IMR-90 (cell line): ENCODE measurements around the gene CD151. TPM values are rescaled to one million over a fixed set of nuclear protein-coding genes. Genes with fewer than 3 reads are reported as not detected.

Experiments
- ATAC-seq: fragments of 200-7000 bp; cut with Tn5 transposase; 2 replicates; pipeline ENCODE4 v1.9.1; 2020; ENCODE audit warnings: low read depth, mild to moderate bottlenecking, moderate library complexity
- BruUV-seq: library from RNA; stranded (reverse); fragments of 400-500 nt; replicated peaks from 2 replicates; lab custom pipeline; 2021; lab: Mats Ljungman, UMichigan
- CTCF ChIA-PET: fragments of 300-600 bp; formaldehyde crosslinking; extraction: SDS; loops from one replicate; lab custom pipeline; 2021; ENCODE audit warnings: antibody characterized with exemption; lab: Yijun Ruan, JAX
- POLR2A ChIA-PET: fragments of 300-600 bp; sonication (Branson Sonifier 250); formaldehyde crosslinking; loops from one replicate; lab custom pipeline; 2022; ENCODE audit warnings: antibody characterized with exemption; ENCODE audit not compliant: unreplicated experiment; lab: Charles Lee
- DNase-seq: peaks from one replicate; pipeline ENCODE4 v3.0.0; 2013
- H2AFZ ChIP-seq: replicated peaks from 2 replicates; pipeline ENCODE3; 2013; ENCODE audit warnings: low read length, mild to moderate bottlenecking; ENCODE audit not compliant: poor library complexity
- H2AK5ac ChIP-seq: 2 replicates; pipeline ENCODE4 v1.6.1; 2013; ENCODE audit warnings: low read depth, low read length, inconsistent platforms
- H2AK9ac ChIP-seq: replicated peaks from 2 replicates; pipeline ENCODE3; 2013; ENCODE audit warnings: mild to moderate bottlenecking, low read depth, low read length, moderate library complexity; ENCODE audit not compliant: poor library complexity
- H2BK120ac ChIP-seq: 2 replicates; pipeline ENCODE4 v1.6.1; 2013; ENCODE audit warnings: low read depth, low read length, inconsistent platforms
- H2BK15ac ChIP-seq: 3 replicates; pipeline ENCODE4 v1.6.1; 2013; ENCODE audit warnings: low read depth, low read length, inconsistent platforms
- H2BK20ac ChIP-seq: 2 replicates; pipeline ENCODE4 v1.6.1; 2013; ENCODE audit warnings: low read depth, mild to moderate bottlenecking, inconsistent platforms, low read length, moderate library complexity
- H2BK5ac ChIP-seq: 2 replicates; pipeline ENCODE4 v1.6.1; 2013; ENCODE audit warnings: mild to moderate bottlenecking, low read depth, low read length, inconsistent platforms; ENCODE audit not compliant: poor library complexity, severe bottlenecking
- H3K14ac ChIP-seq: replicated peaks from 2 replicates; pipeline ENCODE4 v1.6.1; 2013; ENCODE audit warnings: low read depth, low read length, inconsistent platforms
- H3K18ac ChIP-seq: 2 replicates; pipeline ENCODE4 v1.6.1; 2013; ENCODE audit warnings: low read depth, low read length, control low read depth
- H3K23ac ChIP-seq: 2 replicates; pipeline ENCODE4 v1.6.1; 2013; ENCODE audit warnings: low read depth, low read length, inconsistent platforms
- H3K27ac ChIP-seq: 2 replicates; pipeline ENCODE4 v1.5.1; 2013; ENCODE audit warnings: mild to moderate bottlenecking, control low read depth, low read length; ENCODE audit not compliant: insufficient read depth
- H3K27me3 ChIP-seq: 2 replicates; pipeline ENCODE4 v1.6.1; 2013; ENCODE audit warnings: low read length; ENCODE audit not compliant: control insufficient read depth, insufficient read depth
- H3K36me3 ChIP-seq: 2 replicates; pipeline ENCODE4 v1.6.1; 2013; ENCODE audit warnings: low read length, mixed read lengths; ENCODE audit not compliant: control insufficient read depth, insufficient read depth
- H3K4ac ChIP-seq: 2 replicates; pipeline ENCODE4 v1.6.1; 2013; ENCODE audit warnings: low read depth, low read length, inconsistent platforms
- H3K4me1 ChIP-seq: 2 replicates; pipeline ENCODE4 v1.6.1; 2013; ENCODE audit warnings: low read length, mixed read lengths; ENCODE audit not compliant: control insufficient read depth, insufficient read depth
- H3K4me2 ChIP-seq: 2 replicates; pipeline ENCODE4 v1.6.1; 2013; ENCODE audit warnings: low read depth, mild to moderate bottlenecking, control low read depth, low read length, moderate library complexity
- H3K4me3 ChIP-seq: 2 replicates; pipeline ENCODE4 v1.5.1; 2013; ENCODE audit warnings: low read depth, mild to moderate bottlenecking, control low read depth, low read length, moderate library complexity; ENCODE audit not compliant: insufficient read depth
- H3K56ac ChIP-seq: 2 replicates; pipeline ENCODE4 v1.6.1; 2013; ENCODE audit warnings: low read length, inconsistent platforms; ENCODE audit not compliant: insufficient read depth; ENCODE audit errors: extremely low read depth
- H3K79me1 ChIP-seq, 2 experiments: 2 replicates each; pipeline ENCODE4 v1.6.1; 2013; ENCODE audit warnings: low read length in 2 of 2, inconsistent platforms in 1 of 2, low read depth in 1 of 2
- H3K9ac ChIP-seq: 2 replicates; pipeline ENCODE4 v1.6.1; 2013; ENCODE audit warnings: low read depth, low read length, control low read depth
- H3K9me1 ChIP-seq: 2 replicates; pipeline ENCODE4 v1.6.1; 2013; ENCODE audit warnings: low read length, inconsistent platforms; ENCODE audit not compliant: insufficient read depth
- H3K9me3 ChIP-seq: 2 replicates; pipeline ENCODE4 v1.6.1; 2013; ENCODE audit warnings: low read length; ENCODE audit not compliant: control insufficient read depth, insufficient read depth
- H4K20me1 ChIP-seq: 2 replicates; pipeline ENCODE4 v1.6.1; 2013; ENCODE audit warnings: low read length, inconsistent platforms; ENCODE audit not compliant: insufficient read depth
- H4K5ac ChIP-seq: 2 replicates; pipeline ENCODE4 v1.6.1; 2013; ENCODE audit warnings: mild to moderate bottlenecking, low read depth, low read length, control low read depth
- H4K8ac ChIP-seq, 2 experiments: 2 replicates each; pipeline ENCODE4 v1.6.1; 2013; ENCODE audit warnings: low read depth in 2 of 2, low read length in 2 of 2, control low read depth in 1 of 2, inconsistent platforms in 1 of 2
- H4K91ac ChIP-seq: 2 replicates; pipeline ENCODE4 v1.6.1; 2013; ENCODE audit warnings: low read depth, low read length, inconsistent platforms; ENCODE audit not compliant: insufficient read depth
- BHLHE40 ChIP-seq: fragments of 150-350 bp; IDR thresholded peaks from 2 replicates; pipeline ENCODE4 v1.6.1; 2016; ENCODE audit warnings: mild to moderate bottlenecking, low read depth, low read length
- CEBPB ChIP-seq: IDR thresholded peaks from 2 replicates; pipeline ENCODE4 v1.6.1; 2012; ENCODE audit warnings: low read depth, low read length, improper control_type of control experiment
- FOS ChIP-seq: fragments of 150-350 bp; IDR thresholded peaks from 2 replicates; pipeline ENCODE4 v1.6.1; 2016; ENCODE audit warnings: low read depth, low read length
- MAFK ChIP-seq: IDR thresholded peaks from 2 replicates; pipeline ENCODE4 v1.6.1; 2012; ENCODE audit warnings: low read depth, low read length, improper control_type of control experiment
- MAZ ChIP-seq: IDR thresholded peaks from 2 replicates; pipeline ENCODE4 v1.6.1; 2012; ENCODE audit warnings: low read depth, mild to moderate bottlenecking, low read length, improper control_type of control experiment, moderate library complexity, borderline replicate concordance
- POLR2A ChIP-seq: IDR thresholded peaks from 2 replicates; pipeline ENCODE4 v1.6.1; 2012; ENCODE audit warnings: mild to moderate bottlenecking, low read depth, low read length
- RAD21 ChIP-seq: IDR thresholded peaks from 2 replicates; pipeline ENCODE4 v1.6.1; 2012; ENCODE audit warnings: low read length, improper control_type of control experiment
- RCOR1 ChIP-seq: IDR thresholded peaks from 2 replicates; pipeline ENCODE4 v1.6.1; 2012; ENCODE audit warnings: mild to moderate bottlenecking, low read length, improper control_type of control experiment; ENCODE audit not compliant: insufficient replicate concordance
- SMC3 ChIP-seq: fragments of 150-350 bp; IDR thresholded peaks from 2 replicates; pipeline ENCODE4 v1.6.1; 2016; ENCODE audit warnings: low read depth, mild to moderate bottlenecking, antibody characterized with exemption, low read length, moderate library complexity
- WGBS, 2 experiments: methylation state at CpG; one replicate each; pipeline versions ENCODE4 v1.1.5 to v1.1.7; 2013; ENCODE audit warnings: missing lambda C conversion rate in 2 of 2; ENCODE audit not compliant: insufficient read length in 1 of 2; ENCODE audit errors: extremely low coverage in 2 of 2; 5-methylcytosine and 5-hydroxymethylcytosine counted together
- dilution Hi-C: fragments of 300-500 bp; cut with HindIII; formaldehyde crosslinking; loops from one replicate; pipeline ENCODE4 v1.14.3; 2018; ENCODE audit warnings: low sequenced_read_pairs; ENCODE audit not compliant: unreplicated experiment
- in situ Hi-C: fragments of 300-500 bp; cut with MboI; formaldehyde crosslinking; loops from 3 replicates; pipeline ENCODE4 v1.14.3; 2019; ENCODE audit warnings: low sequenced_read_pairs, inconsistent platforms, mixed read lengths
- intact Hi-C: fragments of 100-400 bp; cut with micrococcal nuclease; formaldehyde crosslinking; loops from 2 replicates; pipeline ENCODE4 v1.10.0; 2022
- polyA plus RNA-seq, 3 experiments: library from polyadenylated mRNA; depleted of rRNA; stranded (reverse); fragments of >200 nt; gene quantifications; 2 replicates each; pipeline ENCODE4 v1.2.3, GENCODE V29; 2012; ENCODE audit warnings: low replicate concordance in 1 of 3
- total RNA-seq: library from RNA; depleted of rRNA; stranded (reverse); fragments of >200 nt; gene quantifications from 2 replicates; pipeline ENCODE4 v1.2.3, GENCODE V29; 2012
- TF ChIP-seq, protein P1 (sequence below): fragments of 150-350 bp; IDR thresholded peaks from 2 replicates; pipeline ENCODE4 v1.6.1; 2017; ENCODE audit warnings: mild to moderate bottlenecking, antibody characterized with exemption, low read length, low read depth
- TF ChIP-seq, protein P2 (sequence below): conservative IDR thresholded peaks from 2 replicates; pipeline ENCODE4 v1.5.1; 2012; ENCODE audit warnings: mild to moderate bottlenecking, low read depth, low read length, improper control_type of control experiment

The CD151 gene
- total and polyA plus RNA-seq, 2 of the 4 experiments (the other 2 are of a cell fraction) = 1,150 to 1,267 TPM

DNA sequence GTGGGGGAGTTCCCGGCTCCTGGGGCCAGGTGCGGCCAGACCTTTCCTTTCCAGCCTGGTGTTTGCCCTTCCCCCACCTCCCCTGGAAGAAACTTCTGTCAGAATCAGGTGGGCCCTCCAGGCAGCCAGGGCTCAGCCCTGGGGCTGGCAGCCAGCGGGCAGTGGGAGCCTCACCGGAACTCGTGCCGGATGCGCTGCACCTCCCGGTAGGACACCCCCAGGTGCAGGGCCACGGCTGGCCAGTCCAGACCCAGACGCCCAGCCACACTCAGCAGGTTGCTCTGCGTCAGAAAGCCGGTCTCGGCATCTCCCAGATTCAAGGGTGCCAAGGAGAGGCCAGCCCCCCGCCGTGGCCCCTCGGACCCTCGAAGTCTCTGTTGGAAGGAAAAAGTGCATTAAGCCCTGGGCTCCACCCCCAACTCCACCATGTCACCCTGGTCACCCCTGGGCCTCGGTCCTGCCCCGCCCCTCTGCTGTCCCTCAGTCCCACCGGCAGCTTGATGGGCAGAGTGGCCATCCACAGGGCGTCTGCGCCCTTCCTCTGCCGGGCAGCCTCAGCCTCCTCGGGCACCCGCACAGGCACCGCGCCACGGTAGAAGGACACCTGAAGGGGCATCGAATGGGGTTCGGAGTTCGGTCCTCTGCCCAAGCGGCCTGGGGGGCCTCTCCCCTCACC, 33.0 kb upstream of the CD151 start:
- no TSS peak for BruUV-seq
- Histone ChIP-seq H3K23ac (no peak overlapping the region), H3K4me1 (peaks cover 26% of the 10 kb centered on the region), H3K14ac (no peak overlapping the region), H2BK20ac (no peak overlapping the region), H3K9ac (no peak overlapping the region), H3K9me1 (peaks cover 4% of the 10 kb centered on the region; the same call in 1 of the 2 replicates), H3K4me2 (no peak overlapping the region), H3K56ac (no peak overlapping the region), H3K79me1 (peaks cover 2 to 40% of the 10 kb centered on the region in 2 experiments; a peak in 3 of 4 replicates), H2AK9ac (peak overlapping the region; percentile 28), H2BK15ac (no peak overlapping the region), H3K27ac (no peak overlapping the region), H3K36me3 (peaks cover 27% of the 10 kb centered on the region), H2BK5ac (no peak overlapping the region), H3K4ac (no peak overlapping the region), H3K27me3 (no peaks in the 10 kb centered on the region), H4K91ac (no peak overlapping the region), H4K8ac (no peak overlapping the region), H2BK120ac (no peak overlapping the region), H4K20me1 (peaks cover 18% of the 10 kb centered on the region), H3K9me3 (no peaks in the 10 kb centered on the region), H4K5ac (no peak overlapping the region), H2AFZ (peak overlapping the region; percentile 6), H2AK5ac (no peak overlapping the region), H3K4me3 (no peak overlapping the region), H3K18ac (no peak overlapping the region)
- TF ChIP-seq, protein P1, sequence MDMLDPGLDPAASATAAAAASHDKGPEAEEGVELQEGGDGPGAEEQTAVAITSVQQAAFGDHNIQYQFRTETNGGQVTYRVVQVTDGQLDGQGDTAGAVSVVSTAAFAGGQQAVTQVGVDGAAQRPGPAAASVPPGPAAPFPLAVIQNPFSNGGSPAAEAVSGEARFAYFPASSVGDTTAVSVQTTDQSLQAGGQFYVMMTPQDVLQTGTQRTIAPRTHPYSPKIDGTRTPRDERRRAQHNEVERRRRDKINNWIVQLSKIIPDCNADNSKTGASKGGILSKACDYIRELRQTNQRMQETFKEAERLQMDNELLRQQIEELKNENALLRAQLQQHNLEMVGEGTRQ = no peak
- TF ChIP-seq BHLHE40 (no peak), MAZ (no peak), POLR2A (no peak), SMC3 (no peak), RAD21 (no peak), RCOR1 (no peak), CEBPB (no peak), FOS (no peak), MAFK (no peak)
- TF ChIP-seq, protein P2, sequence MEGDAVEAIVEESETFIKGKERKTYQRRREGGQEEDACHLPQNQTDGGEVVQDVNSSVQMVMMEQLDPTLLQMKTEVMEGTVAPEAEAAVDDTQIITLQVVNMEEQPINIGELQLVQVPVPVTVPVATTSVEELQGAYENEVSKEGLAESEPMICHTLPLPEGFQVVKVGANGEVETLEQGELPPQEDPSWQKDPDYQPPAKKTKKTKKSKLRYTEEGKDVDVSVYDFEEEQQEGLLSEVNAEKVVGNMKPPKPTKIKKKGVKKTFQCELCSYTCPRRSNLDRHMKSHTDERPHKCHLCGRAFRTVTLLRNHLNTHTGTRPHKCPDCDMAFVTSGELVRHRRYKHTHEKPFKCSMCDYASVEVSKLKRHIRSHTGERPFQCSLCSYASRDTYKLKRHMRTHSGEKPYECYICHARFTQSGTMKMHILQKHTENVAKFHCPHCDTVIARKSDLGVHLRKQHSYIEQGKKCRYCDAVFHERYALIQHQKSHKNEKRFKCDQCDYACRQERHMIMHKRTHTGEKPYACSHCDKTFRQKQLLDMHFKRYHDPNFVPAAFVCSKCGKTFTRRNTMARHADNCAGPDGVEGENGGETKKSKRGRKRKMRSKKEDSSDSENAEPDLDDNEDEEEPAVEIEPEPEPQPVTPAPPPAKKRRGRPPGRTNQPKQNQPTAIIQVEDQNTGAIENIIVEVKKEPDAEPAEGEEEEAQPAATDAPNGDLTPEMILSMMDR = no peak
- in situ Hi-C loops = no loop called here
- POLR2A ChIA-PET = no interaction called here
- intact Hi-C loops = no loop called here
- DNase-seq = no peak
- dilution Hi-C loops = no loop called here
- ATAC-seq = no peak
- WGBS, 2 experiments = 93% methylated on average over 18 of the region's 32 CpGs; no CpG with 5 or more reads in 1 of the 2 experiments
- CTCF ChIA-PET = no interaction called here
